ENCODE results near the gene CHTF18. TPM values are rescaled to one million over a fixed set of nuclear protein-coding genes. Genes with fewer than 3 reads are reported as not detected.

Gene CHTF18
- total and polyA plus RNA-seq, 2 of the 4 experiments (the other 2 are of a cell fraction), result 3.2 to 21.4 TPM

GRCh38 chr16:796296-797119, 8.1 kb downstream of the CHTF18 start:
- Histone ChIP-seq H2AK9ac (replicated peaks; ENCODE audit: low read depth, low read length, poor library complexity) (no peak overlapping the region), H2BK120ac (ENCODE audit: low read depth, low read length) (no peak overlapping the region), H3K79me1 (ENCODE audit: low read depth in 1 of 2, low read length in 2 of 2) (no peaks in the 10 kb centered on the region), H3K18ac (ENCODE audit: low read depth, low read length) (no peak overlapping the region), H3K4me2 (ENCODE audit: low read depth, low read length) (no peak overlapping the region), H3K4me3 (ENCODE audit: insufficient read depth, low read depth, low read length) (no peak overlapping the region), H2AK5ac (ENCODE audit: low read depth, low read length) (no peak overlapping the region), H2BK20ac (ENCODE audit: low read depth, low read length) (no peak overlapping the region), H3K27me3 (ENCODE audit: control insufficient read depth, insufficient read depth, low read length) (peaks cover 18% of the 10 kb centered on the region), H3K14ac (replicated peaks; ENCODE audit: low read depth, low read length) (no peak overlapping the region), H2BK15ac (ENCODE audit: low read depth, low read length) (no peak overlapping the region), H2AFZ (replicated peaks; ENCODE audit: low read length, poor library complexity) (no peak overlapping the region), H4K8ac (ENCODE audit: low read depth in 2 of 2, low read length in 2 of 2) (no peak overlapping the region), H3K23ac (ENCODE audit: low read depth, low read length) (no peak overlapping the region), H3K9me3 (ENCODE audit: control insufficient read depth, insufficient read depth, low read length) (no peaks in the 10 kb centered on the region), H3K36me3 (ENCODE audit: control insufficient read depth, insufficient read depth, low read length) (peaks cover 6% of the 10 kb centered on the region; the same call in 1 of the 2 replicates), H3K4me1 (ENCODE audit: control insufficient read depth, insufficient read depth, low read length) (no peaks in the 10 kb centered on the region), H3K9ac (ENCODE audit: low read depth, low read length) (no peak overlapping the region), H3K9me1 (ENCODE audit: insufficient read depth, low read length) (no peaks in the 10 kb centered on the region), H3K4ac (ENCODE audit: low read depth, low read length) (no peak overlapping the region), H3K27ac (ENCODE audit: insufficient read depth, low read length) (no peak overlapping the region), H4K20me1 (ENCODE audit: insufficient read depth, low read length) (no peaks in the 10 kb centered on the region), H4K5ac (ENCODE audit: low read depth, low read length) (no peak overlapping the region), H3K56ac (ENCODE audit: extremely low read depth, insufficient read depth, low read length) (no peak overlapping the region), H2BK5ac (ENCODE audit: low read depth, low read length, poor library complexity, severe bottlenecking) (no peak overlapping the region), H4K91ac (ENCODE audit: insufficient read depth, low read depth, low read length) (no peak overlapping the region)
- 98% methylated on average over 8 of the region's 38 CpGs; no CpG with 5 or more reads in 1 of the 2 experiments for WGBS, 2 experiments (ENCODE audit: extremely low coverage in 2 of 2, insufficient read length in 1 of 2)
- in situ Hi-C loops (cut with MboI; ENCODE audit: low sequenced_read_pairs), result no loop called here
- ChIA-PET CTCF (no interaction called here), POLR2A (ENCODE audit: unreplicated experiment) (no interaction called here)
- no peak for DNase-seq
- intact Hi-C loops (cut with micrococcal nuclease), result no loop called here
- no peak for TF ChIP-seq POLR2A (IDR thresholded peaks at IDR 0.05; ENCODE audit: low read depth, low read length)
- TF ChIP-seq RCOR1 (IDR thresholded peaks at IDR 0.05; ENCODE audit: insufficient replicate concordance, low read length), result no peak
- no peak for TF ChIP-seq USF2 (IDR thresholded peaks at IDR 0.05; ENCODE audit: low read depth, low read length)
- TF ChIP-seq MXI1 (IDR thresholded peaks at IDR 0.05; ENCODE audit: borderline replicate concordance, low read depth, low read length), result no peak
- no peak for TF ChIP-seq FOS (IDR thresholded peaks at IDR 0.05; ENCODE audit: low read depth, low read length)
- no peak for TF ChIP-seq CTCF (conservative IDR thresholded peaks at IDR 0.05; ENCODE audit: low read depth, low read length)
- no peak for TF ChIP-seq NFE2L2 (IDR thresholded peaks at IDR 0.05; ENCODE audit: low read depth, low read length)
- TF ChIP-seq SMC3 (IDR thresholded peaks at IDR 0.05; ENCODE audit: low read depth, low read length), result no peak
- TF ChIP-seq RFX5 (IDR thresholded peaks at IDR 0.05; ENCODE audit: low read depth, low read length), result no peak
- TF ChIP-seq CHD1 (IDR thresholded peaks at IDR 0.05; ENCODE audit: low read depth, low read length), result no peak
- no peak for TF ChIP-seq RAD21 (IDR thresholded peaks at IDR 0.05; ENCODE audit: low read length)
- dilution Hi-C loops (cut with HindIII; ENCODE audit: low sequenced_read_pairs, unreplicated experiment), result no loop called here
- BruUV-seq (replicated peaks), result no TSS peak
- ATAC-seq (ENCODE audit: low read depth), result no peak
